Liver (tissue), 9 donors: ENCODE data around the gene PSMB11. TPM values are rescaled to one million over a fixed set of nuclear protein-coding genes. Genes with fewer than 3 reads are reported as not detected.

Experiments used
- DNase-seq: peaks from one replicate; pipeline ENCODE4 v3.0.0-alpha.2; 2017; ENCODE audit warnings: low spot score
- H3K27ac ChIP-seq, 2 donors: one replicate each; pipeline ENCODE4 v1.7.0; 2013; ENCODE audit warnings: inconsistent platforms in 2 of 2, low read length in 2 of 2, control low read depth in 1 of 2, low read depth in 1 of 2, mild to moderate bottlenecking in 1 of 2
- H3K27me3 ChIP-seq, 4 donors: one replicate each; pipeline versions ENCODE4 v1.6.1 to v1.7.0; 2013; ENCODE audit warnings: low read length in 3 of 4, inconsistent platforms in 1 of 4, mild to moderate bottlenecking in 1 of 4, moderate library complexity in 1 of 4; ENCODE audit not compliant: control insufficient read depth in 4 of 4, insufficient read depth in 4 of 4
- H3K36me3 ChIP-seq, 4 donors: one replicate each; pipeline versions ENCODE4 v1.6.1 to v1.7.0; 2013; ENCODE audit warnings: low read length in 3 of 4, mild to moderate bottlenecking in 3 of 4, low read depth in 1 of 4, moderate library complexity in 1 of 4; ENCODE audit not compliant: control insufficient read depth in 4 of 4, insufficient read depth in 3 of 4
- H3K4me1 ChIP-seq, 4 donors: one replicate each; pipeline versions ENCODE4 v1.6.1 to v1.7.0; 2013; ENCODE audit warnings: low read length in 3 of 4, mild to moderate bottlenecking in 3 of 4, moderate library complexity in 1 of 4; ENCODE audit not compliant: control insufficient read depth in 4 of 4, insufficient read depth in 4 of 4
- H3K4me3 ChIP-seq, 3 donors: one replicate each; pipeline versions ENCODE4 v1.6.1 to v1.7.0; 2013; ENCODE audit warnings: low read length in 3 of 3, control low read depth in 1 of 3, low read depth in 1 of 3, mild to moderate bottlenecking in 1 of 3
- H3K9ac ChIP-seq, 2 donors: one replicate each; pipeline ENCODE4 v1.7.0; 2013; ENCODE audit warnings: low read length in 2 of 2, mild to moderate bottlenecking in 2 of 2, moderate library complexity in 2 of 2, control low read depth in 1 of 2, low read depth in 1 of 2
- H3K9me3 ChIP-seq, 4 donors: one replicate each; pipeline versions ENCODE4 v1.6.1 to v1.7.0; 2013; ENCODE audit warnings: low read length in 3 of 4; ENCODE audit not compliant: control insufficient read depth in 4 of 4
- CTCF ChIP-seq: fragments of 150-350 bp; IDR thresholded peaks from 2 replicates; pipeline ENCODE4 v1.5.1; 2017; ENCODE audit warnings: improper control_type of control experiment, low read depth, low read length; ENCODE audit not compliant: missing input control
- FOXA2 ChIP-seq: IDR thresholded peaks from 2 replicates; pipeline ENCODE4 v1.6.1; 2016; ENCODE audit warnings: antibody characterized with exemption
- GABPA ChIP-seq, 2 donors: IDR thresholded peaks in 1 of 2; conservative IDR thresholded peaks in 1 of 2; 2 replicates each; pipeline ENCODE4 v1.6.1; 2016; ENCODE audit warnings: antibody characterized with exemption in 2 of 2, mild to moderate bottlenecking in 1 of 2, moderate library complexity in 1 of 2
- HNF4A ChIP-seq, 2 donors: conservative IDR thresholded peaks; 2 replicates each; pipeline ENCODE4 v1.6.1; 2016; ENCODE audit warnings: antibody characterized with exemption in 2 of 2, mild to moderate bottlenecking in 2 of 2
- JUND ChIP-seq, 2 donors: IDR thresholded peaks; 2 replicates each; pipeline ENCODE4 v1.6.1; 2016; ENCODE audit warnings: antibody characterized with exemption in 2 of 2
- MAX ChIP-seq: IDR thresholded peaks from 2 replicates; pipeline ENCODE4 v1.6.1; 2016; ENCODE audit warnings: antibody characterized with exemption
- NR2F2 ChIP-seq: IDR thresholded peaks from 2 replicates; pipeline ENCODE4 v1.6.1; 2016; ENCODE audit warnings: antibody characterized with exemption
- TAF1 ChIP-seq: conservative IDR thresholded peaks from 2 replicates; pipeline ENCODE4 v1.6.1; 2016; ENCODE audit warnings: antibody characterized with exemption, mild to moderate bottlenecking
- YY1 ChIP-seq: IDR thresholded peaks from 2 replicates; pipeline ENCODE4 v1.6.1; 2016; ENCODE audit warnings: antibody characterized with exemption, mild to moderate bottlenecking
- ZBTB33 ChIP-seq: IDR thresholded peaks from 2 replicates; pipeline ENCODE4 v1.6.1; 2016; ENCODE audit warnings: antibody characterized with exemption
- WGBS: extraction: QIAGEN DNeasy Blood & Tissue Kit; methylation state at CpG from one replicate; pipeline ENCODE4 v1.1.7; 2013; 5-methylcytosine and 5-hydroxymethylcytosine counted together
- polyA plus RNA-seq, 2 donors: library from polyadenylated mRNA; stranded (reverse) in 1 of 2; unstranded in 1 of 2; fragments of 200-250 nt in 1 of 2; fragments of >200 nt in 1 of 2; fragmentation: Nextera tagmentation in 1 of 2; extraction: Ambion mirVana in 1 of 2; gene quantifications; one replicate each; pipeline versions ENCODE4 v1.2.1 to v1.2.3, GENCODE V29; 2013 to 2015
- total RNA-seq, 2 donors: library from RNA; depleted of rRNA; stranded (reverse); fragments of >200 nt; gene quantifications; one replicate each; pipeline ENCODE4 v1.2.3, GENCODE V29; 2014
- donor health status: healthy.
- donor health status: healthy.
- donor health status: healthy.
- donor health status: healthy.
- donor health status: healthy.

PSMB11 gene
- total and polyA plus RNA-seq, 4 donors: not detected

- H3K4me1 ChIP-seq: peaks cover 0 to 3% (median 0%) of the 10 kb centered on the region in 4 donors
- no peak overlapping the region for H3K9ac ChIP-seq
- no peak for DNase-seq
- no peak overlapping the region for H3K4me3 ChIP-seq
- no peaks in the 10 kb centered on the region for H3K27me3 ChIP-seq
- H3K9me3 ChIP-seq: no peaks in the 10 kb centered on the region
- WGBS: 68% methylated on average over 85 of the region's 85 CpGs
- no peak for TF ChIP-seq ZBTB33
- no peak for TF ChIP-seq NR2F2
- TF ChIP-seq JUND (IDR thresholded peaks at IDR 0.05): no peak
- TF ChIP-seq MAX: no peak
- no peak for TF ChIP-seq CTCF
- TF ChIP-seq HNF4A (conservative IDR thresholded peaks at IDR 0.05): no peak
- no peak for TF ChIP-seq FOXA2
- TF ChIP-seq YY1: no peak
- TF ChIP-seq TAF1: no peak
- TF ChIP-seq GABPA (IDR thresholded peaks at IDR 0.05 in 1 of 2, conservative IDR thresholded peaks at IDR 0.05 in 1 of 2): no peak
- H3K36me3 ChIP-seq: no peaks in the 10 kb centered on the region
- H3K27ac ChIP-seq: no peak overlapping the region
Observed at GRCh38 chr14:23047751-23048693, 6.0 kb downstream of the PSMB11 start.

- no peak overlapping the region for H3K27ac ChIP-seq
- TF ChIP-seq HNF4A (conservative IDR thresholded peaks at IDR 0.05) (no peak), CTCF (no peak)
- no peaks in the 10 kb centered on the region for H3K27me3 ChIP-seq
- 96% methylated on average over 9 of the region's 9 CpGs for WGBS
- DNase-seq: no peak
- H3K9ac ChIP-seq: no peak overlapping the region
- no peak overlapping the region for H3K4me3 ChIP-seq
- peaks cover 0 to 2% (median 0%) of the 10 kb centered on the region in 4 donors for H3K4me1 ChIP-seq
- no peaks in the 10 kb centered on the region for H3K9me3 ChIP-seq
- H3K36me3 ChIP-seq: no peaks in the 10 kb centered on the region
Observed at GRCh38 chr14:23049011-23049410, 7.0 kb downstream of the PSMB11 start.
